ENCODE results near the gene ERBB4. TPM values are rescaled to one million over a fixed set of nuclear protein-coding genes. Genes with fewer than 3 reads are reported as not detected.

Gene ERBB4
- total RNA-seq, 4 donors from 2014 or later, result 0.59 to 1.5 (median 0.83) TPM

DNA sequence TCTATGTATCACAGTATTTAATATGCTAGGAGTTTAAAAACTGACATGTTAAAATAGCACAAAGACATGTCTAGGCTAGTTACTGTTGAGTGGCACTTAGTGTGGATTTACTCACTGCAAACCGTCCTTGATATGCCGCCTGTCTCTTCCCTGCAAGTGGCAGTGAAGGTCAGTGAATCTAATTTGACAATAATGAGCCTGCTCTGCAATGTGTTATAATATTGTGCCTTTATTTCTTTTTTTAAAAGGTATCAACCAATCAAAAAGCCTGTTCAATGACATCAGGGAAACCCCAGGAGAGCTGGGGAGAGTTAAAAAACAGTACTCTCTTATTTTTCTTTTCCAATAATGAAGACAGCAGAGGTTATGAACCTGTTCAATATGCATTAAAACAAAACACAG lies 384.1 kb downstream of the ERBB4 start:
- TF ChIP-seq POLR2A (IDR thresholded peaks at IDR 0.05), result no peak
- TF ChIP-seq, protein P1, sequence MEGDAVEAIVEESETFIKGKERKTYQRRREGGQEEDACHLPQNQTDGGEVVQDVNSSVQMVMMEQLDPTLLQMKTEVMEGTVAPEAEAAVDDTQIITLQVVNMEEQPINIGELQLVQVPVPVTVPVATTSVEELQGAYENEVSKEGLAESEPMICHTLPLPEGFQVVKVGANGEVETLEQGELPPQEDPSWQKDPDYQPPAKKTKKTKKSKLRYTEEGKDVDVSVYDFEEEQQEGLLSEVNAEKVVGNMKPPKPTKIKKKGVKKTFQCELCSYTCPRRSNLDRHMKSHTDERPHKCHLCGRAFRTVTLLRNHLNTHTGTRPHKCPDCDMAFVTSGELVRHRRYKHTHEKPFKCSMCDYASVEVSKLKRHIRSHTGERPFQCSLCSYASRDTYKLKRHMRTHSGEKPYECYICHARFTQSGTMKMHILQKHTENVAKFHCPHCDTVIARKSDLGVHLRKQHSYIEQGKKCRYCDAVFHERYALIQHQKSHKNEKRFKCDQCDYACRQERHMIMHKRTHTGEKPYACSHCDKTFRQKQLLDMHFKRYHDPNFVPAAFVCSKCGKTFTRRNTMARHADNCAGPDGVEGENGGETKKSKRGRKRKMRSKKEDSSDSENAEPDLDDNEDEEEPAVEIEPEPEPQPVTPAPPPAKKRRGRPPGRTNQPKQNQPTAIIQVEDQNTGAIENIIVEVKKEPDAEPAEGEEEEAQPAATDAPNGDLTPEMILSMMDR (IDR thresholded peaks at IDR 0.05), result no peak
- no peak for DNase-seq (ENCODE audit: low spot score in 2 of 2)
- intact Hi-C loops (cut with DNase I; ENCODE audit: low total_unique reads), result no loop called here
- 37 to 56% methylated on average over 2 of the region's 2 CpGs for WGBS, 2 donors
- no peak overlapping the region for H3K4me3 ChIP-seq (ENCODE audit: low read depth, poor library complexity, severe bottlenecking)

DNA sequence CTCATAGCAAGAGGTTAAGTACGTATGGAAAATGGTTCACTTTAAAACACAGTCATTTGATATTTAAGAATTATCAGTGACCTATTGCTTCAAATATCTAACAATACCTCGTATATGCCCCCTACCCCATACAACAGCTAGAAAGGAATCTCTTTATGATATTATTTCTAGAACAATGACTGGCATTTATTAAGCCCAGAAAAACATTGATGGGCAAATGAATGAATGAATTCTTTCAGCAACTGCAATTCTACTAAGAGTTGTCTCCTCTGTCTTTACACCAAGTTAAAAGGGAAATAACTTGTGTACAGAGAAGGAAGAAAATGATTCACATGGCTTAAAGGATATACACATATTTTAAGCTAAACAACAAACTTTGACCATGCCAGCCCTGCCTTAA lies 384.7 kb downstream of the ERBB4 start:
- DNase-seq (ENCODE audit: low spot score in 2 of 2), result no peak
- 73 to 82% methylated on average over 2 of the region's 2 CpGs for WGBS, 2 donors
- TF ChIP-seq POLR2A (IDR thresholded peaks at IDR 0.05), result no peak
- TF ChIP-seq, protein P1 (IDR thresholded peaks at IDR 0.05), result no peak
- intact Hi-C loops (cut with DNase I; ENCODE audit: low total_unique reads), result no loop called here
- no peak overlapping the region for H3K4me3 ChIP-seq (ENCODE audit: low read depth, poor library complexity, severe bottlenecking)

DNA sequence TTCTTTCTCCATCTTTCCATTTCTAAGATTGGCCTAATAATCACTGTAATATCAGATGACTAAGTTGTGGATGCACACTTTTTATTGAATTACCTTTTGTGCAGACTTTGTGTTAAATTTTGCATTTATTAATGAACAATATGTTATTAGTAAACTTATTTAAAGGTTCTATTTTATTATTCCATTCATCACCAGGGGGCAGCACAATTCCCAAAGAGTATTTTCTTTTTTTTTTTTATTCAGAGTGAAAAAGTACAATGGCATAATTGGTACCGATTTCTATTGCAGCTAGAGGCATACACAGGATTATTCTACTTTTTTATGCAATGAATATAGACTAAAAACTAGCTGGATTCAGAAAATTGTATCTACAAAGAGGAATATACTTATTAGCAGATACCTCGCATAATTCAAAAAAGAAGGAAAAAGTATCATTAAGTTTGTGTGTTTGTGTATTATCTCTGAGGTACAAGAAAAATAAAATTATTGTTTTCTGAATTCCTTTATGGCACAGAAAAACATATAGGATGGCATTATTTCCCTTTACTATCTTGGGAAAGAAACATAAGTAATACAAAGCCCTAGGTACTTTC lies 390.6 kb downstream of the ERBB4 start:
- WGBS, 2 donors, result 49 to 51% methylated on average over 2 of the region's 2 CpGs
- TF ChIP-seq, protein P1 (IDR thresholded peaks at IDR 0.05), result no peak
- TF ChIP-seq POLR2A (IDR thresholded peaks at IDR 0.05), result no peak
- no peak overlapping the region for H3K4me3 ChIP-seq (ENCODE audit: low read depth, poor library complexity, severe bottlenecking)
- intact Hi-C loops (cut with DNase I; ENCODE audit: low total_unique reads), result no loop called here
- no peak for DNase-seq (ENCODE audit: low spot score in 2 of 2)

DNA sequence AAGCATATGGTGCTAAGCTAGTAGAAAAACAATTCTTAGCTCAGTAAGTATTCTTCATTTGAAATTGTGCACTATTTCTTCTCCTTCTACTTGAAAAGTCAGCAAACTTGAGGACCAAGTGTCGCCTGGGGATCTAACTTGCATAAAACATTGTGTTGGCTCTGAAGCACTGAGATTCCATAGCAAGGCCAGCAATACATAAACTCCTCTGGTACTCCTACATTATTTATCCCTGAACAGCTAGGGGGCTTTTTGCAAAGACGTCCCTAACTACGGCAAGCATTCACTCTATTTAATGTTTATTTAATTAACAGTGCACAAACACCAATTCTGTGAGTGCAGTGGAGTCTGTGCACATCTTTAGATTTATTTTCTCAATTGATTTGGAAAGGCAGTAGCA lies 392.2 kb downstream of the ERBB4 start:
- DNase-seq (ENCODE audit: low spot score in 2 of 2), result no peak
- TF ChIP-seq, protein P1 (IDR thresholded peaks at IDR 0.05), result no peak
- TF ChIP-seq POLR2A (IDR thresholded peaks at IDR 0.05), result no peak
- intact Hi-C loops (cut with DNase I; ENCODE audit: low total_unique reads), result no loop called here
- 78 to 83% methylated on average over 3 of the region's 3 CpGs for WGBS, 2 donors
- no peak overlapping the region for H3K4me3 ChIP-seq (ENCODE audit: low read depth, poor library complexity, severe bottlenecking)

DNA sequence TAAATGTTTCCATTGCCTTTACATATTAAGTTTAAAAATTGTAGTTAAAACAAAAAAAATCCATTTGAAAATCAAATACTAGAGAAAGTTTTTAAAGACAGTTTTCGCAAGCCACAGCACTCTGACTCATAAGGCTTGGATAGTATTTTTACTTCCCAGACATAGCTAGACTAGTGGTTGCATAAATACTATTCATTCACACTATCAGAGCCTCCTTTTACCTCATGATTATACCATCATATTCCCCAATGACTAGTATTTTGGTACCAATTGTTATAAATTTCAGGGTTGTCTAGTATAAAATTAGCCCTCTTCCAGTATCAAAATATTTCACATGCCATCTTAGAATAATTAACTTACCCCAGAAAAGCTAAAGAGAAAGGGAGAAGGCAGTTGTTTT lies 393.5 kb downstream of the ERBB4 start:
- TF ChIP-seq, protein P1 (IDR thresholded peaks at IDR 0.05), result no peak
- TF ChIP-seq POLR2A (IDR thresholded peaks at IDR 0.05), result no peak
- H3K4me3 ChIP-seq (ENCODE audit: low read depth, poor library complexity, severe bottlenecking), result no peak overlapping the region
- intact Hi-C loops (cut with DNase I; ENCODE audit: low total_unique reads), result no loop called here
- DNase-seq (ENCODE audit: low spot score in 2 of 2), result no peak
- WGBS, 2 donors, result 74 to 80% methylated on average over 1 of the region's 1 CpG

DNA sequence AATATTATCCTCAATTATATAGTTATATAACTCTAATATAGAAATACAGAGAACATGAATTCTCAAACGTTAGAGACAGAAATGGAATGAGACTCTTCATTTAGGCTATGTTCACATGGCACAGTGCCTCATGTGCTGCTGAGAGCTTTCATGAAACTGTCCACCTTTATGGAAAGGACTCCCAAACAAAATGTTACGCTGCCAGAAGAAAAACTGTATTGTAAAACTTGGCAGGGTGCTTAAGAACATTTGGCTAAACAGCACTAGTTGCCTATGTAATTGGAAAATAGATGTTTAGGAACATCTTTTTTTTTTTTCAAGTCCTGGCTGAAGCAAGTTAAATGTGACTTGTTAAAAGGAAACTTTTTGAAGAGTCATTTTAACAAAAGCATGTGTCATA lies 396.0 kb downstream of the ERBB4 start:
- TF ChIP-seq, protein P1 (IDR thresholded peaks at IDR 0.05), result no peak
- TF ChIP-seq POLR2A (IDR thresholded peaks at IDR 0.05), result no peak
- 41 to 42% methylated on average over 2 of the region's 2 CpGs for WGBS, 2 donors
- intact Hi-C loops (cut with DNase I; ENCODE audit: low total_unique reads), result no loop called here
- H3K4me3 ChIP-seq (ENCODE audit: low read depth, poor library complexity, severe bottlenecking), result no peak overlapping the region
- no peak for DNase-seq (ENCODE audit: low spot score in 2 of 2)

Data from lower leg skin (tissue), 4 donors.